Aorta (tissue), 5 donors: Measurements from ENCODE around the gene PKD1. TPM values are rescaled to one million over a fixed set of nuclear protein-coding genes. Genes with fewer than 3 reads are reported as not detected.
A peak's percentile ranks its signal among the peaks of the same experiment; 100 is the strongest.

Experiments used
- ATAC-seq: fragments of 200-7000 bp; cut with Tn5 transposase; one replicate; pipeline ENCODE4 v1.9.1; 2022; ENCODE audit warnings: moderate library complexity; ENCODE audit not compliant: low FRiP score
- DNase-seq, 2 donors: peaks; one replicate each; pipeline ENCODE4 v3.0.0-alpha.2; 2020
- H3K27ac ChIP-seq, 2 donors: one replicate each; pipeline ENCODE4 v1.5.1; 2013; ENCODE audit warnings: low read length in 2 of 2, mild to moderate bottlenecking in 2 of 2, moderate library complexity in 2 of 2, control low read depth in 1 of 2, inconsistent platforms in 1 of 2, low read depth in 1 of 2
- H3K27me3 ChIP-seq, 2 donors: one replicate each; pipeline ENCODE4 v1.6.1; 2013; ENCODE audit warnings: control low read depth in 1 of 2, low read length in 1 of 2, mild to moderate bottlenecking in 1 of 2, moderate library complexity in 1 of 2; ENCODE audit not compliant: insufficient read depth in 2 of 2, control insufficient read depth in 1 of 2
- H3K36me3 ChIP-seq, 2 donors: one replicate each; pipeline ENCODE4 v1.6.1; 2013; ENCODE audit warnings: control low read depth in 1 of 2, low read length in 1 of 2, mild to moderate bottlenecking in 1 of 2; ENCODE audit not compliant: insufficient read depth in 2 of 2, control insufficient read depth in 1 of 2
- H3K4me1 ChIP-seq, 2 donors: one replicate each; pipeline ENCODE4 v1.6.1; 2013; ENCODE audit warnings: low read length in 2 of 2, control low read depth in 1 of 2, mild to moderate bottlenecking in 1 of 2, moderate library complexity in 1 of 2; ENCODE audit not compliant: insufficient read depth in 2 of 2, control insufficient read depth in 1 of 2
- H3K4me3 ChIP-seq, 2 donors: one replicate each; pipeline ENCODE4 v1.5.1; 2013; ENCODE audit warnings: low read length in 2 of 2, control low read depth in 1 of 2, mild to moderate bottlenecking in 1 of 2
- H3K9me3 ChIP-seq: one replicate; pipeline ENCODE4 v1.6.1; 2013; ENCODE audit warnings: mild to moderate bottlenecking, low read length; ENCODE audit not compliant: control insufficient read depth
- WGBS, 2 donors: extraction: QIAGEN DNeasy Blood & Tissue Kit; methylation state at CpG; one replicate each; pipeline ENCODE4 v1.1.7; 2013; 5-methylcytosine and 5-hydroxymethylcytosine counted together
- intact Hi-C, 2 donors: fragments of 100-400 bp; cut with DNase I; formaldehyde crosslinking; loops; one replicate each; pipeline versions ENCODE4 v1.14.2 to v1.15.0; 2022
- polyA plus RNA-seq, 2 donors: library from polyadenylated mRNA; stranded (reverse); fragments of 200-250 nt; gene quantifications; one replicate each; pipeline ENCODE4 v1.2.3, GENCODE V29; 2013
- total RNA-seq, 2 donors: library from RNA; stranded (reverse); fragmentation: NEBNext Ultra II Directional; extraction: Animal tissue kit (Norgen Biotek cat#: 25700); gene quantifications; one replicate each; pipeline ENCODE4 v1.2.1, GENCODE V29; 2021
- donor health status: healthy with polysubstance abuse.
- donor health status: Bipolar disorder and iron deficiency.
- donor health status: DM: no; HTN: no; CAD: no.
- donor health status: DM: no; HTN: no; CAD: no.
- donor health status: DM: yes; HTN: yes; CAD: no.

Gene PKD1
- total and polyA plus RNA-seq, 4 donors = 42.8 to 337 (median 297) TPM

DNA sequence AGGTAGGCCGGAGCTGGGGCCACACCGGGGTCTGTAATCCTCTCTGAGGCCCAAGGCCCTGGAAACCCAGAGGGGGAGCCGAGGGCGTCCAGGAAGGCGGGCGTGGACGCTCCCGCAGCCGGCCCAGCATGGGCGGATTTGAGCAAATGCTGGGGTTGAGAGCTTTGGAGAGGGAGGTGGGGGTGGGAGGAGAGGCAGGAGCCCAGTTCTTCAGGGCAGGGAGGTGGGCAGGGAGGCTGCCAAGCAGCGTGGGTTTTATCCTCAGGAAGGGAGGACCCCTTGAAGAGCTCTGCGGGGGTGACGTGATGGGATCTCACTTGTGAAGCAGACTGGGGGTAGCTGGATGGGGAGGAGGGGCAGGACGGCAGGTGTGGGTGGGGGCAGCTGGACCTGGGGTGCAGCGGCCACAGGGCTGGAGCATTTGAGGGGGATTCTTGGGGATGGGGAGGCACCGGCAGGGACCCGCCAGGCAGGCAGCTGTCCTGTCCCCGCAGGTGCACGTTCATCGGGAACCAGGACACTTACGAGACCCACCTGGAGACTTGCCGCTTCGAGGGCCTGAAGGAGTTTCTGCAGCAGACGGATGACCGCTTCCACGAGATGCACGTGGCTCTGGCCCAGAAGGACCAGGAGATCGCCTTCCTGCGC is 37.1 kb upstream of the PKD1 start:
- WGBS, 2 donors = 92 to 95% methylated on average over 29 of the region's 29 CpGs
- H3K27ac ChIP-seq = no peak overlapping the region
- no peak overlapping the region for H3K4me3 ChIP-seq
- ATAC-seq = no peak
- no peak for DNase-seq
- no peaks in the 10 kb centered on the region for H3K27me3 ChIP-seq
- intact Hi-C loops = no loop called here
- H3K36me3 ChIP-seq = peaks cover 0 to 14% of the 10 kb centered on the region in 2 donors
- no peaks in the 10 kb centered on the region for H3K9me3 ChIP-seq
- H3K4me1 ChIP-seq = no peaks in the 10 kb centered on the region

DNA sequence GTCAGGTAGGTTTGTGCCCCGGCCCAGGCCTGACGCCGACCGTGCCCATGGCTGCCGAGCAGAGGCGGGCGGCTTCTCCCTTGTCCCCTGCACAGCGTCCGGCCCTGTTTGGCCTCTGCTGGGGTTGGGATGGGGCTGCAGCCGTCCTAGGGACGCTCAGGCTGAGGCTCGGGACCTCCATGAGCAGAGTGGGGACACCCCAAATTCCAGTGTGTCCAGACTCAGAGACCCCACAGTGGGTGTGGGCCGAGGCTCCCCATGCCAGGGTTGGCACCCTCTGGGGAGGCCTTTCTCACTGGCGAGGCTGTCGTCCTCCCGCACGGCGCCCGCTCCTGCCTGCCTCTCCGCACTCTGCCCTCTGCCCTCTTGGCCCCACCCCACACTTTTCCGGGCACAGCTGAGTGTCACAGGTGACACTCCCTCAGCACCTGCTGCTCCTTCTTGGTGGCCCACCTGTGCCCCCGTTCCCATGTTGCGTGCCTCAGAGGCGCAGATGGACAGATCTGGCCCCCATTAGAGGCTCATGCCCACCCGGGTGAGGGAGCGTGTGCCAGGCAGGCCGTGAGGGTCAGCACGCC is 36.0 kb upstream of the PKD1 start:
- ATAC-seq = no peak
- intact Hi-C loops = no loop called here
- peaks cover 0 to 12% of the 10 kb centered on the region in 2 donors for H3K36me3 ChIP-seq

DNA sequence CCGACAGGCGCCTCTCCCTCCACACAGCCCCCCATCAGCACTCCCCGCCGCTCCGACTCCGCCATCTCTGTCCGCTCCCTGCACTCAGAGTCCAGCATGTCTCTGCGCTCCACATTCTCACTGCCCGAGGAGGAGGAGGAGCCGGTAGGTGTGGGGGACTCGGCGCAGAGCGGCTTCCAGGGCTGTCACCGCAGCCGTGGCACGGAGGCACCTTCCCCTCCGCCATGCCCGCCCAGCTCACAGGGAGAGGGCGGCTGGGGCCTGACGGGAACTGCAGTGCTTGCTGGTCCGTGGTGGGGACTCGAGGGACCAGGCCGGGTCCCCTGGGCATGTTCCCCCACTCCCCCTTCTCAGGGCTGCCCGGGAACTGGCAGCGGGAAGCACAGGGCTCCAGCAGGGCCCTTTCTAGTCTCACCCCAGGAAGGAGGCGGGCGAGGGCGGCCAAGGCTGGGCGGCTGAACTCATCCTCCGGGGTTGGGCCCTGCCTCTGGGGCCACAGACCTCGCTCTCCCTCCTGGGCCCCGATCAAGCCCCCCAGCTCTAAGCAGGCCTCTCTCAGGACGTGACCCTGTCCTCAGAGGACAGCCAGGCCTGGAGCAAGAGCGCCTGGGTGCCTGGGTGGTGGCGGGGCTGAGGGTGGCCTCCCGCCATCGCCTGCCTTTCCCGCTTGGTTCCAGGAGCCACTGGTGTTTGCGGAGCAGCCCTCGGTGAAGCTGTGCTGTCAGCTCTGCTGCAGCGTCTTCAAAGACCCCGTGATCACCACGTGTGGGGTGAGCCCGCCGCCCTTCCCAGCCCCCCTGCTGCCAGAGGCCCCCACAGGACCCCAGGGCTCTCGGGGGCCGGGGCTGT is 35.1 kb upstream of the PKD1 start:
- Histone ChIP-seq H3K36me3 (peaks cover 0 to 7% of the 10 kb centered on the region in 2 donors), H3K4me3 (no peak overlapping the region), H3K27ac (no peak overlapping the region), H3K27me3 (no peaks in the 10 kb centered on the region), H3K4me1 (no peaks in the 10 kb centered on the region), H3K9me3 (no peaks in the 10 kb centered on the region)
- DNase-seq = no peak
- WGBS, 2 donors = 93 to 94% methylated on average over 43 to 47 of the region's 47 CpGs
- intact Hi-C loops = no loop called here
- peak; percentile 3 for ATAC-seq

More for the DNA sequence above, 36.0 kb upstream of the PKD1 start:
- H3K27ac ChIP-seq = no peak overlapping the region
- WGBS, 2 donors = 94 to 95% methylated on average over 28 of the region's 28 CpGs
- no peak for DNase-seq
- H3K27me3 ChIP-seq = no peaks in the 10 kb centered on the region
- no peak overlapping the region for H3K4me3 ChIP-seq
- no peaks in the 10 kb centered on the region for H3K9me3 ChIP-seq
- H3K4me1 ChIP-seq = no peaks in the 10 kb centered on the region

DNA sequence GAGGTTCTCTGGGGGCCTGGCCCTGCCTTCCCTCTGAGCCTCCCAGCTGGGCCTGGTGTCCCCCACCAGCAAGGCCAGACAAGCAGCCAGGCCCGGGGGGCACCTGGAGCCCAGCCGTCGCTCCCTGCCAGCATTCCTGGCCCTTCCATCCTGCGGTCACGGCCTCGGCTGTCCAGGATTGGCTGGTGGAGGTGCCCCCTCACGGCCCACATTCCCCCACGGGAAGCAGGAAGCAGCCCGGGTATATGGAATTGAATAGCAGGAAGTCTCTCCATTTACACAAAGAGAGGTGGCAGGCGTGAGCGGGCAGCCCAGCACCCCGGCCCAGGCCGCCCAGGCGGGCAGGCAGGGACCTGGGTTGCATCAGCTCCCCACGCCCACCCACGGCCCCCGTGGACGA is 34.4 kb upstream of the PKD1 start:
- Histone ChIP-seq H3K27me3 (no peaks in the 10 kb centered on the region), H3K36me3 (peaks cover 0 to 7% of the 10 kb centered on the region in 2 donors), H3K4me1 (no peaks in the 10 kb centered on the region), H3K4me3 (no peak overlapping the region), H3K9me3 (no peaks in the 10 kb centered on the region), H3K27ac (no peak overlapping the region)
- peak; percentile 52 for ATAC-seq
- no peak for DNase-seq
- WGBS, 2 donors = 83 to 90% methylated on average over 17 to 18 of the region's 18 CpGs
- intact Hi-C loops = no loop called here

DNA sequence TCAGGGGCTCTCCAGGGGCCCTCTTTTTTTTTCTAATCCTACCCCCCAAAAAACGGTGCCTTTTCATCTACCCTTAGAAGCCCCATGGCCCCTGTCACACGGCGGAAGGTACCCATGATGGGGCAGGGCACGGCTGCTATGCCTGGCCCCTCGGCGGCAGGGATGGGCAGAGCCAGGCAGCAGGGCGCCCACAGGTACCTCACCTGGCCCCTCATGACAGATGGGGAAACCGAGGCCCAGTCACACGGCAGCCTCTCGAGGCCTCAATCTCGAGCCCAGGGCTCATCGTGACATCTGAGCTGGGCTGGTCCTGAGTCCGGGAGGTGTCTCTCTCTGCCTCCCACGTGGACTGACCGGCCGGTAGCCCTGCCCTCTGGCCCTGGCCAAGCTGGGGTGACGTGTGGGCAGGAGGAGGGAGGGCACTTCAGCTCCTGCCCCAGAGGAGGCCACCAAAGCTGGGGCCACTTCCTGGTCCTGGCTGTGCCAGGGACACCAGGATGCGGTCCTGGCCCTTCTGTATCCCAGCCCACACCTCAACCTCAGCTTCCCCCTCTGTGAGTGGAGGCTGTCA is 31.5 kb upstream of the PKD1 start:
- H3K27ac ChIP-seq = no peak overlapping the region
- no peaks in the 10 kb centered on the region for H3K4me1 ChIP-seq
- H3K27me3 ChIP-seq = no peaks in the 10 kb centered on the region
- no peak overlapping the region for H3K4me3 ChIP-seq
- WGBS, 2 donors = 90 to 94% methylated on average over 18 of the region's 18 CpGs
- ATAC-seq = no peak
- no peak for DNase-seq
- H3K36me3 ChIP-seq = peaks cover 0 to 2% of the 10 kb centered on the region in 2 donors
- no peaks in the 10 kb centered on the region for H3K9me3 ChIP-seq
- intact Hi-C loops = no loop called here

DNA sequence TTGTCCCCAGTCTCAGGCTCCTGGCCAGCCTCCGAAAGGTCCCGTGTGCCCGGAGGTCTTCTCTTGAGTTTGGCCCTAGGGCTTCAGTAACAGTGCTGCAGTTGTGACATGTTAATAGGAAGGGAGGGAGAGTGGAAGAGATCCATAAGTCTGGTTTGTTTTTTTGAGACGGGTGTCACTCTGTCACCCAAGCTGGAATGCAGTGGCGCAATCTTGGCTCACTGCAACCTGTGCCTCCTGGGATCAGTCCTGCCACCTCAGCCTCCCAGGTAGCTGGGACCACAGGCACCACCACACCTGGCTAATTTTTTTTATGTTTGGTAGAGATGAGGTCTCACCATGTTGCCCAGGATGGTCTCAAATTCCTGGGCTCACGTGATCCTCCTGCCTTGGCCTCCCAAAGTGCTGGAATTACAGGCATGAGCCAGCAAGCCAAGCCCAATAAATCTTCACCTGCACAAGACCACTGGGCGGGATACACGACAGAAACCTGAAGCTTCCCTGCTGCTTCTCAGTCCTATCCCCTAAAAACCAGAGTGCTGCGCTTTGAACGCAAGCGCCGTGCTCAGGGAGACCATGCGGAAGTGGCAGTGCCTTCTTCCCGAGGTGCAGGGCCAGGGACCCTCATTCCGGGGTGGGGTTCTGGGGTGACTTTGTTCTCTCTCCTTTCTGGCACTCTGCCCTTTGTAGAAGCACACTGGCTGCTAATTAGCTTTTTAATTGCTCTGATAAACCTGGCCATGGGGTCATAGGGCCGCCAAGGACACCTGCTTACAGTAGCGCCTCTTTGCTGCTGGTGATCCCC is 30.8 kb upstream of the PKD1 start:
- H3K36me3 ChIP-seq = peaks cover 0 to 2% of the 10 kb centered on the region in 2 donors
- H3K27ac ChIP-seq = no peak overlapping the region
- H3K4me3 ChIP-seq = no peak overlapping the region
- no peak for ATAC-seq
- DNase-seq = no peak
- intact Hi-C loops = no loop called here
- H3K9me3 ChIP-seq = no peaks in the 10 kb centered on the region
- no peaks in the 10 kb centered on the region for H3K4me1 ChIP-seq
- H3K27me3 ChIP-seq = no peaks in the 10 kb centered on the region
- WGBS, 2 donors = 89 to 92% methylated on average over 17 of the region's 17 CpGs

DNA sequence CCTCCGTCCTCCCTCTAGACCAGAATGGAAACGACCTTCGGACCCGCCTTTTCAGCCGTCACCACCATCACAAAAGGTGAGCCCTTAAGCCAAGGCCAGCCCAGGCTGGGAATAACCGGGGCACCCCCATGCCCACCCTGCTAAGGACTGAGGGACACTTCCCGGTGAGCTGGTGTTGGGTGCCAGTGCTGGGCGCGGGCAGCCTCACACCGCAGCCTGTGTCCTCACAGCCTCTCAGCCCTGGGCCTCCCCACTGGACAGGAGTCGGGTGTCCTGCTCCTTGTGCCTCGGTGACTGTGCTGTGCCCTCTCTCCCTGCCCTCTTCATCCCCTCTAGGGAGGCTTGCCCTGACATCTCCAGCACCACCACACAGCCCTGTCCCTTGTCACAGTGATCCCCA is 30.2 kb upstream of the PKD1 start:
- Histone ChIP-seq H3K9me3 (no peaks in the 10 kb centered on the region), H3K27ac (no peak overlapping the region), H3K27me3 (no peaks in the 10 kb centered on the region), H3K4me3 (no peak overlapping the region), H3K4me1 (no peaks in the 10 kb centered on the region), H3K36me3 (peaks cover 0 to 2% of the 10 kb centered on the region in 2 donors)
- ATAC-seq (no peak), DNase-seq (no peak)
- WGBS, 2 donors = 92 to 94% methylated on average over 11 to 12 of the region's 12 CpGs
- intact Hi-C loops = no loop called here

DNA sequence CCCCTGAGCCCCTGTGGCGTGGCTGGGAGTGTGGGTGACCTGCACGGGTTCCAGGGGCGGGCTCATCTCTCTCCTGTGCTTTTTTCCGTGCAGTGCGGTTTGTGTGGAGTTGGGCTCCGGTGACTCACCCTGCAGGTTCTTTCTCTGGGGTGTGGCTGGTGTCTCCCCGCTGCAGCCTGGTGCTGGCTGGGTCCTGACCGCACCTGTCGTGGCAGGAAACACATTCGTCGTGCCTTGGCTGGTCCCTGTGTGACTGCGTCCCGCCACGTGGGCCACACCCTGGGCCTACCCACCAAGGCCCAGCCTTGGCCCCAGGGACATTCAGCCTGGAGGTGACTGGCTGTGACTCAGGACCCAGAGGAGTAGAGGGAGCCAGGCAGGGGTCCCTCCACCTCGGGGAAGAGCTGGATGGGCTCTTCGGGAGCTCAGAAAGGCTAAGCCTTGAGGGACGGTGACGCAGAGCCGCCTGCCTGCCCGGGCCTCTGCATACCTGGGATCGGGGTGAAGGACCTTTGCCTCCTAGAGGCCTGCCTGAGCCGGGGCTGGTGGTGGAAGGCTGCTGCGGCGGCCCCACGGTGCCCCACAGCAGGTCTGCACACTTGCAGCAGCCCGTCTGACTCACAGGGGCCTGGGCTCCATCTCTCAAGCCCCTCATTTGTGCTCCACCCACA is 27.6 kb upstream of the PKD1 start:
- no peaks in the 10 kb centered on the region for H3K4me1 ChIP-seq
- ATAC-seq = no peak
- no peaks in the 10 kb centered on the region for H3K9me3 ChIP-seq
- WGBS, 2 donors = 94 to 96% methylated on average over 25 to 26 of the region's 26 CpGs
- intact Hi-C loops = no loop called here
- no peak for DNase-seq
- H3K4me3 ChIP-seq = no peak overlapping the region
- no peak overlapping the region for H3K27ac ChIP-seq
- H3K36me3 ChIP-seq = peaks cover 0 to 2% of the 10 kb centered on the region in 2 donors
- H3K27me3 ChIP-seq = no peaks in the 10 kb centered on the region
